Caco-2 (cell line): ENCODE results near the gene RNF166. TPM values are rescaled to one million over a fixed set of nuclear protein-coding genes. Genes with fewer than 3 reads are reported as not detected.

Experiments
- BruUV-seq: library from RNA; stranded (reverse); fragments of 400-500 nt; replicated peaks from 2 replicates; lab custom pipeline; 2021; lab: Mats Ljungman, UMichigan
- CTCF ChIA-PET: fragments of 300-600 bp; sonication (Branson Sonifier 250); formaldehyde crosslinking; loops from one replicate; lab custom pipeline; 2022; ENCODE audit warnings: antibody characterized with exemption; lab: Charles Lee
- POLR2A ChIA-PET: fragments of 300-600 bp; sonication (Branson Sonifier 250); formaldehyde crosslinking; loops from one replicate; lab custom pipeline; 2022; ENCODE audit warnings: antibody characterized with exemption; lab: Charles Lee
- DNase-seq, 2 experiments: peaks; one replicate each; pipeline versions ENCODE4 v3.0.0 to v3.0.0-alpha.2; 2020 to 2022
- H3K27me3 ChIP-seq: replicated peaks from 2 replicates; pipeline ENCODE4 v1.6.0; 2011; ENCODE audit warnings: low read length; ENCODE audit not compliant: control insufficient read depth, insufficient read depth
- H3K36me3 ChIP-seq: 2 replicates; pipeline ENCODE4 v1.5.1; 2011; ENCODE audit warnings: low read length; ENCODE audit not compliant: control insufficient read depth, insufficient read depth
- H3K4me1 ChIP-seq: fragments of 250-450 bp; sonication (Bioruptor Pico); 2 replicates; pipeline ENCODE4 v1.5.1; 2020; ENCODE audit warnings: mild to moderate bottlenecking
- H3K4me3 ChIP-seq: 2 replicates; pipeline ENCODE4 v1.5.1; 2011; ENCODE audit warnings: low read depth, mild to moderate bottlenecking, control low read depth, low read length
- H3K9me3 ChIP-seq: fragments of 250-450 bp; sonication (Bioruptor Pico); 2 replicates; pipeline ENCODE4 v1.5.1; 2020; ENCODE audit warnings: mild to moderate bottlenecking, moderate library complexity
- H3K27ac Mint-ChIP-seq: one replicate; pipeline ENCODE4 v1.8.0; 2022; ENCODE audit warnings: mixed read lengths; ENCODE audit not compliant: unreplicated experiment
- H3K27me3 Mint-ChIP-seq: one replicate; pipeline ENCODE4 v1.8.0; 2022; ENCODE audit warnings: mixed read lengths; ENCODE audit not compliant: insufficient read depth, unreplicated experiment
- H3K36me3 Mint-ChIP-seq: one replicate; pipeline ENCODE4 v1.8.0; 2022; ENCODE audit warnings: mild to moderate bottlenecking, mixed read lengths; ENCODE audit not compliant: insufficient read depth, unreplicated experiment
- H3K4me1 Mint-ChIP-seq: one replicate; pipeline ENCODE4 v1.8.0; 2022; ENCODE audit warnings: low read depth, mixed read lengths; ENCODE audit not compliant: unreplicated experiment
- H3K4me3 Mint-ChIP-seq: one replicate; pipeline ENCODE4 v1.8.0; 2022; ENCODE audit warnings: mild to moderate bottlenecking, moderate library complexity, mixed read lengths; ENCODE audit not compliant: unreplicated experiment
- H3K9me3 Mint-ChIP-seq: one replicate; pipeline ENCODE4 v1.8.0; 2022; ENCODE audit warnings: mixed read lengths; ENCODE audit not compliant: unreplicated experiment
- intact Hi-C: fragments of 100-400 bp; cut with micrococcal nuclease; formaldehyde crosslinking; loops from one replicate; pipeline ENCODE4 v1.10.0; 2022; ENCODE audit not compliant: unreplicated experiment
- total RNA-seq: library from RNA; stranded (reverse); gene quantifications from 2 replicates; pipeline ENCODE4 v1.2.3, GENCODE V29; 2022
- TF ChIP-seq, protein P1 (sequence below), 2 experiments: fragments of 200-600 bp in 1 of 2; IDR thresholded peaks; 1 replicate in 1 of 2; 2 replicates in 1 of 2; pipeline versions ENCODE4 v1.5.1 to v1.8.0; 2011 to 2022; ENCODE audit warnings: antibody characterized with exemption in 1 of 2, control low read depth in 1 of 2, inconsistent platforms in 1 of 2, low read depth in 1 of 2, low read length in 1 of 2, mild to moderate bottlenecking in 1 of 2, moderate library complexity in 1 of 2; ENCODE audit not compliant: insufficient read depth in 1 of 2, severe bottlenecking in 1 of 2, unreplicated experiment in 1 of 2

RNF166 gene
- total RNA-seq, 1 experiment from 2014 or later, result 37.3 TPM

GRCh38 chr16:88650749-88651275 is 55.4 kb downstream of the RNF166 start, which contains the start of gene CYBA:
TSS of gene CYBA (minus strand) at chr16:88651053. CDS start at chr16:88651013, 40 bp downstream.
- DNase-seq, result peak; percentile 88 to 90

GRCh38 chr16:88649924-88650748 is 56.1 kb downstream of the RNF166 start:
- Histone ChIP-seq H3K27me3 (no peaks in the 10 kb centered on the region), H3K4me1 (peaks cover 17% of the 10 kb centered on the region), H3K9me3 (no peaks in the 10 kb centered on the region), H3K36me3 (peaks cover 5% of the 10 kb centered on the region; the same call in 1 of the 2 replicates), H3K4me3 (peak overlapping the region; percentile 96)
- TF ChIP-seq, protein P1, sequence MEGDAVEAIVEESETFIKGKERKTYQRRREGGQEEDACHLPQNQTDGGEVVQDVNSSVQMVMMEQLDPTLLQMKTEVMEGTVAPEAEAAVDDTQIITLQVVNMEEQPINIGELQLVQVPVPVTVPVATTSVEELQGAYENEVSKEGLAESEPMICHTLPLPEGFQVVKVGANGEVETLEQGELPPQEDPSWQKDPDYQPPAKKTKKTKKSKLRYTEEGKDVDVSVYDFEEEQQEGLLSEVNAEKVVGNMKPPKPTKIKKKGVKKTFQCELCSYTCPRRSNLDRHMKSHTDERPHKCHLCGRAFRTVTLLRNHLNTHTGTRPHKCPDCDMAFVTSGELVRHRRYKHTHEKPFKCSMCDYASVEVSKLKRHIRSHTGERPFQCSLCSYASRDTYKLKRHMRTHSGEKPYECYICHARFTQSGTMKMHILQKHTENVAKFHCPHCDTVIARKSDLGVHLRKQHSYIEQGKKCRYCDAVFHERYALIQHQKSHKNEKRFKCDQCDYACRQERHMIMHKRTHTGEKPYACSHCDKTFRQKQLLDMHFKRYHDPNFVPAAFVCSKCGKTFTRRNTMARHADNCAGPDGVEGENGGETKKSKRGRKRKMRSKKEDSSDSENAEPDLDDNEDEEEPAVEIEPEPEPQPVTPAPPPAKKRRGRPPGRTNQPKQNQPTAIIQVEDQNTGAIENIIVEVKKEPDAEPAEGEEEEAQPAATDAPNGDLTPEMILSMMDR (IDR thresholded peaks at IDR 0.05; ENCODE audit: insufficient read depth in 1 of 2, low read depth in 1 of 2, low read length in 1 of 2, severe bottlenecking in 1 of 2, unreplicated experiment in 1 of 2), result no peak
- H3K4me3 Mint-ChIP-seq, result peak overlapping the region; percentile 78
- peak overlapping the region; percentile 87 for H3K27ac Mint-ChIP-seq
- POLR2A ChIA-PET, result interaction anchor here (0.6 to 0.9 kb wide), 2 partner anchors 13 to 89 kb away, joined by 4 to 7 read pairs; partner anchors contain the start of gene MVD
- no peaks in the 10 kb centered on the region for H3K27me3 Mint-ChIP-seq
- CTCF ChIA-PET, result no interaction called here
- TSS peak; percentile 14 for BruUV-seq
- no peaks in the 10 kb centered on the region for H3K9me3 Mint-ChIP-seq
- peaks cover 56% of the 10 kb centered on the region for H3K36me3 Mint-ChIP-seq
- intact Hi-C loops, result no loop called here
- peaks cover 6% of the 10 kb centered on the region for H3K4me1 Mint-ChIP-seq
- DNase-seq, result peak in 1 of 2 experiments; percentile 57

More at GRCh38 chr16:88650749-88651275, 55.4 kb downstream of the RNF166 start, which contains the start of gene CYBA:
- no TSS peak for BruUV-seq
- Histone ChIP-seq H3K27me3 (no peaks in the 10 kb centered on the region), H3K4me1 (peaks cover 17% of the 10 kb centered on the region), H3K36me3 (peaks cover 5% of the 10 kb centered on the region; the same call in 1 of the 2 replicates), H3K9me3 (no peaks in the 10 kb centered on the region), H3K4me3 (peak within 1 kb of the TSS; percentile 96)
- POLR2A ChIA-PET, result no interaction called here
- CTCF ChIA-PET, result interaction anchor here (0.6 kb wide), 1 partner anchor 37 kb away, joined by 3 read pairs; no protein-coding TSS in a partner anchor
- Mint-ChIP-seq H3K36me3 (peaks cover 58% of the 10 kb centered on the region), H3K27me3 (no peaks in the 10 kb centered on the region), H3K4me3 (peak within 1 kb of the TSS; percentile 78), H3K27ac (peak within 1 kb of the TSS; percentile 87), H3K9me3 (no peaks in the 10 kb centered on the region), H3K4me1 (peaks cover 6% of the 10 kb centered on the region)
- intact Hi-C loops, result loop anchor here (1.0 kb wide), 1 partner anchor 11 kb away; no protein-coding TSS in a partner anchor
- TF ChIP-seq, protein P1 (IDR thresholded peaks at IDR 0.05; ENCODE audit: insufficient read depth in 1 of 2, low read depth in 1 of 2, low read length in 1 of 2, severe bottlenecking in 1 of 2, unreplicated experiment in 1 of 2), result no peak
